DMS153 (cell line): ENCODE data around the gene RDH11.
"Not testable (repeated sequence)": the region's sequence is repeated elsewhere in the genome, so short reads cannot be mapped to it uniquely, and the experiment has no call there.

ENCODE experiments used
- DNase-seq: peaks from one replicate; lab custom pipeline; 2025; lab: John Stamatoyannopoulos, UW

RDH11 gene, protein sequence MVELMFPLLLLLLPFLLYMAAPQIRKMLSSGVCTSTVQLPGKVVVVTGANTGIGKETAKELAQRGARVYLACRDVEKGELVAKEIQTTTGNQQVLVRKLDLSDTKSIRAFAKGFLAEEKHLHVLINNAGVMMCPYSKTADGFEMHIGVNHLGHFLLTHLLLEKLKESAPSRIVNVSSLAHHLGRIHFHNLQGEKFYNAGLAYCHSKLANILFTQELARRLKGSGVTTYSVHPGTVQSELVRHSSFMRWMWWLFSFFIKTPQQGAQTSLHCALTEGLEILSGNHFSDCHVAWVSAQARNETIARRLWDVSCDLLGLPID

DNA sequence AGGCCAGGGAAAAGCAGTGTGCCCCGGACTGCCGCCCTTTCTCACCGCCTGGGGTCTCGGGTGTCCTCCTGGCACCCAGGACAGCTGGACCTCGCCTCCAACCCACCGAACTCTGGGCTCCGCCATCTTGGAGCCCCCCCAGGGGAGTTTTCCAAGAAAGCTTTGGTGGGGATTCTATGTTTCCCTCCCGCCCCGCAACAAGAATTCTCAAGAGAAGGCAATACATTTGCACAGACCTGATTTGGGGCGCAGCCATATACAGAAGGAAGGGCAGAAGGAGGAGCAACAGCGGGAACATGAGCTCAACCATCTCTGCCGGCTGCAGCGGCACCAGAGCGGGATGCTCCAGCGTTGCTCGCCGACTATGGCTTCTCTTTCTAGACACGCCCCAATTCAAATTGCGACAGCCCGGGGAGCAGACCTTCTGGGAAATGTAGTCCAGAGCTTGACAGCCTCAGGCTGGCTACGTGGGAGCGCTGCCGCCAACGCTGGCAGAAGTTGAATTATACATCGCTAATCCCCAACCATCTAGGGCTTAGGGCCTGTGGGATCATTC, at the start of gene RDH11:
RDH11 (minus strand) TSS at position 371 of the 556 bp plus-strand sequence; CDS start at position 310, 61 bp downstream.
- peak; percentile 88 for DNase-seq

DNA sequence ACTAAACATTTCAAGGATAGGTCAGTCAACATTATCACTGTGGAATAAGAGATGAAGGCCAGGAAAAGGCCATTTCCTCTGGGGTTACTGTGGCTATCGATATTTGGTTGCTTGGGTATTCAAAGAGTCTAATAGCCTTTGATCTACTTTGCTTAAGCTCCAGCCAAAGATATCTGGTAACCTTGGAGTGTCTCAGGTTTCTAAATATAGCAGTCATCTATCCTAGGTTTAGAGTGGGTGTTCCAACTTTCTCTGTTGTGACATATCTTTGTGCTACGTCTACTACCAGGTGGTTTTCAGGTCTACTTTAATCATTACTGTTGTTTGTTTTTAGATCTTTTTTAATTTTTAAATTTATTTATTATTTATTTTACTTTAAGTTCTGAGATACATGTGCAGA, 48.5 kb upstream of the RDH11 start:
- DNase-seq: no peak

DNA sequence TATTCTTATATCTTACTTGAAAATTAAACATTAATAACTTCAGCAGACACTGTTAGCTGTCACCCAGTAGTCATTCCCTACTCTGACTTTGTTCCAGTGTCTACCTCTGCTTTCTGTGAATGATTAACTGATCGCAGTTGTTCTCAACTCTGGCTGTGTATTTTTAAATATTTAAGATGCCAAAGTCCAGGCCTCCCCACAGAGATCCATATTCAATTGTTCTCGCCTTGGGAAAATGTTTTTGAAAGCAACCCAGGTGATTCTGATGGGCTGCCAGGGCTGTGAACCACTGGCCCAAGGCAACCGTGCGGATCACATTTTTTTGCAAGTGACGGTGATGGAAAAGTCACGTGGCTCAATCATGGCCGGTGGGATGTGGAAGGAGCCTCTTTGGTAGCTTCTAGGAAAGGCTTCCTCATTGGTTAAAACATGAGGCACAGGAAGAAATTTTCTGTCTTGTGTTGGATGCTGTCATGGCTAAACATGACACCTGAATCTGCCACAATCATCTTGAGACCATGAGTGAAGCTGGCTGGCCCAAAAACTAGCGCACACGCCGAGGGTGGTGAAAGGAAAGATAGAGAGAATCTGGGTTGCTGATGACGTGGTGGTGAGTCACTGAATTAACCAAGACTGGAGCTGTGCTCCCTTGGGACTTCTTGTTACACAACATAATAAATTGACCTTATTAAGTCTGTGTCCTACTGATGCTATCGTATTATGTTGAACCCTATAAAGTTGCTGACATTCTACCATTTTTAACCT, 43.4 kb upstream of the RDH11 start:
- no peak for DNase-seq

DNA sequence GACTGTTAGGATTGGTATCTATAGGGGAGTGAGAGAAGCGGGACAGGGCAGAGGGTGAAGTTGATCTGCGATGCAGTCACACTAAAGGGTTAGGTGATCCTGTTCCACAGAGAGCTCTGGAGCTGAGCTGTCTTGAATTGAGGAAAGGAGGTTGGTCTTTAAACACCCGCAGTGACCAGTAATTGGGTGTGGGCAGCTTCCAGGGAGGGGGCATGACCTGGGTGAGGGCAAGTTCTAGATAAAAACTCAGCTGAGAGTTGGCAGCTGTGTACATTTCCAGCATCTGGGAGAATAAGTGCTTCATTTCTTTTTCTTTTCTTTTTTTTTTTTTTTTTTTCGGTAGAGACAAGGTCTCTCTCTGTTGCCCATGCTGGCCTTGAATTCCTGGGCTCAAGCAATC, 41.2 kb upstream of the RDH11 start:
- no peak for DNase-seq

DNA sequence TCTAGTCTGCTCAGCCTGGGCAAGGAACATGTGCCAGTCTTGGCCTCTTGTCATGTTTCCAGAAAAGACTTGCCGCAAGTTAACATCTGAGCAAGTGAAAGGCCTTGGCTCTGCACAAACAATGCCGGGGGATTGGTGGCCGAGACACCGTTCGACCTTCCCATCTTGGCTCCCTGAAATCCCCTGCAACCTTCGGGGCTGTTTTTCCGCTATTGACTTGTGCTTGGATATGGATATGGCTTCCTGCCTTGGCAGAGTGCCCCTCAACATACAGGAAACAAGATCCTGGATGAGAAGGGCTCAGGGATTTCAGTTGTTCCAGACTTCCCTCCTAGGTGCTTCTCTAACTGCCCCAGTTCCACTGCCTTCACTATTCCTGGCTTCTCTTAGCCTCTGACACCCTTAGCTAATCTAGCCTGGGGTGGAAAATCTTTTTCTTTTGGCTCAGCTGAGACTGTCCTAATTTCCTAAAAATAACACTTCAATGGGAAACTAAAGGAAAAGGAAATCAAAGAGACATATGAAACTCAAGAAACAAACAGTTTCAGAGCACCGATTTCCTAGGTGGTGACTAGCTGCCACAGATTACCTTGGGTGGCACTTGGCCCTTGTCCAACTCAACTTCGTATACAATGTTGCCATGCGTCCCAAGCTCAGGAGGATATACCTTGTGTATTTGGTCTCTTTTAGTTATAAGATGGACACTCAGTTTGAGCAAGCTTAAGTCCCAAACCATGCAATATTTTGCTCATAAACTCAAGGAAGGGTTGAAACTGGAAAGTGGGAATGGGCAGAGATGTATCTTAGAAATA, 40.0 kb upstream of the RDH11 start:
- DNase-seq: no peak

DNA sequence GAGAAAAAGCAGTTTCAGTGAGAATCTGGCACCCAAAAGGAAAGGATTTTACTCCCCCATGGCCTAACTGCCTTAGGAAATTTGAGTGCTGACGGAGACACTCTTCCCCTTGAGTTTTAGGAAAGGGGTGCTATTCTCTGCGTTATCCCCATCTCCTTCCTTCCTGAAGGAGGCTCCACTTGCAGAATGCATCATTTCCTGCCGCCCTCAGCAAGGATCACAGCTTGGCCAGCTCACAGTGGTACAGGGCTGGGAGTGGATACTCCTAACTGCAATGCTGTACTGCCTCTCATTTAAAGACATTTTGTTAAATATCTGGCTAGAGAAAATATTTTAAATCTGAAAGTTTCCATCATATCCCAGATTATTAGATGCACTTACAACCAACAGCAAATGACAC, 39.1 kb upstream of the RDH11 start:
- no peak for DNase-seq

DNA sequence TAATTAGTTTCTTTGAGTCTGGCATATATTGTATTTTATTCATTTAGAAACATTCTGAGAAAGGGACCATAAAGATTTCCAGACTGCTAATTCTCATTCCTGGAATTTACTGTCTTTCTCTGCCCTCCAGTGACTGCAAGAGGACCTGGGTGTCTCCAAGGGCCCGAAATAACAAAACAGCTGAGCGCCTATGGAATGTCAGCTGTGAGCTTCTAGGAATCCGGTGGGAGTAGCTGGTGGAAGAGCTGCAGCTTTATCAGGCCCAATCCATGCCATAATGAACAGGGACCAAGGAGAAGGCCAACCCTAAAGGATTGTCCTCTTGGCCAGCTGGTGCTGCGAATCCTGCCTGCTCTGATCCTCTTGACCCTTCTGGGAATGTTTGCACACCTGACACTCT, 38.1 kb upstream of the RDH11 start:
- DNase-seq: no peak

DNA sequence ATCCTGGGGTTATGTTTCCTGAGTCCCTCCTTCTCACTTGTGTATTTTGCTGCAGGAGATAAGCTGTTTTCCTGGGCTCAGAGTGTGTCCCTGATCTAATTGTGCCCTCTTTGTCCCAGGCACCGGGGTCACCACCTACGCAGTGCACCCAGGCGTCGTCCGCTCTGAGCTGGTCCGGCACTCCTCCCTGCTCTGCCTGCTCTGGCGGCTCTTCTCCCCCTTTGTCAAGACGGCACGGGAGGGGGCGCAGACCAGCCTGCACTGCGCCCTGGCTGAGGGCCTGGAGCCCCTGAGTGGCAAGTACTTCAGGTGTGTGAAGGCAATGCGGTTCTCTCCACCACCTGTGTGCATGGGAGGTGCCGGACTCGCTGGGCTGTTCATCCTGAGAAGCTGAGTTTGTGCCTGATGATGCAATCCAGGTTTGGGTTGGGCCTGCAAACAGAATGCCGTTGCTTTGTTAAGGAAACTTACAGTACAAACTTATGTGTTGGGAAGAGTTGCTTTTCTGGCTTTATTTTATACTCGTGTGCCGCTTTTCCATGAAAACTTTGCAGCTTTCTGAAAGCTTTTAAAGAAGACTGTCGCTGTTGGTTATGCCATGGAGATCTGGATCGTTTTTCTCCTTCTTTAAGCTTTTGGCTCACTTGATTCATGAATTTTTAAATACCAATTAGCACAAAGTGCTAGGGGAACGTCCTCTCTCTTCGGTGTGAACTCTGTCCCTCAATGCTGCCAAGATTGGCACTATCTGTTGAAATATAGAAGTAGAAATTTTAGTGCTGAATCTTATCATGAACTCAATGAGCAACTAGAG, 33.7 kb upstream of the RDH11 start:
- DNase-seq: no peak

DNA sequence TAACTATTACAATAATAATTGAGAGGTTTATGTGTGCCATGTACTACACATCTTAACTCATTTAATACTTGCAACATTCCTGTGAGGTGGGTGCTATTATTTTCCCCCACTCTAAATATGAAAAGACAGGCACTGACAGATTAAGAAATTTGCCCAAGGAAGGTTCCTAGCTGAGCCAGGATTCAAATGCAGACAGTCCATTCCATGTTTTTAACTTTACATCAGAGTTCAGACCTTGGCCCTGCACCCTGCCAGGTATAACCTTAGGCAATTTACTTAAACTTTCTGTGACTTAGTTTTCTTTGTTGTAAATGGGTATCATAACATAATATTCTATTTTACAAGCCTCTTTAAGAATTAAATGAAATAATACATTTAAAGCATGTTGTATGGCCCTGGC, 32.7 kb upstream of the RDH11 start:
- DNase-seq: no peak

DNA sequence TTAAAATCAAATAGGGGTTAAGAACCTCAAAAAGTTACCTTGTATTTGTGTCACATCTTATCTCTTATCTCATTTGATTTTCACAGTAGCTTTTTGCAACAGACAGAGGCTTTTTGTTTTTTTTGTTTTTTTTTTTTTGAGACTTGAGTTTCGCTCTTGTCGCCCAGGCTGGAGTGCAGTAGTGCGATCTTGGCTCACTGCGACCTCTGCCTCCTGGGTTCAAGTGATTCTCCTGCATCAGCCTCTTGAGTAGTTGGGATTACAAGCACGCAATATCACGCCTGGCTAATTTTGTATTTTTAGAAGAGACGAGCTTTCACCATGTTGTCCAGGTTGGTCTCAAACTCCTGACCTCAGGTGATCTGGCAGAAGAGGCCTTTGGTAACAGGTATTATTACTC, 31.8 kb upstream of the RDH11 start:
- no peak for DNase-seq

DNA sequence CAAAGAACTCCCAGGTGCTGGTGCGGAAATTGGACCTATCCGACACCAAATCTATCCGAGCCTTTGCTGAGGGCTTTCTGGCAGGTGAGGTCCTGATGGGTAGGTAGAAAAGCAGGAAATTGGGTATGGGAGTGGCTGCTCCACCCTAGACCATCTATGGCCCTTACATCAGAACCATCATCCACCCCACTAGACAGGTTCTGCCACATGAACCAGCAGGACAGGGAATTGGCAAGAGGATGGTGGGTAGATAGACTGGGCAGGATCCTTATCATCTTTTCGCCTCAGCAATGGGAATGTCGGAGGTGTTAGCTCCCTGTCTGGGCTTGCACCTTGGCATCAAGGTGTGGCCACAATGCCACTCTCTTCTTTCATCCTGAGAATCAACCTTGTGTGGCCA, 29.6 kb upstream of the RDH11 start:
- no peak for DNase-seq

DNA sequence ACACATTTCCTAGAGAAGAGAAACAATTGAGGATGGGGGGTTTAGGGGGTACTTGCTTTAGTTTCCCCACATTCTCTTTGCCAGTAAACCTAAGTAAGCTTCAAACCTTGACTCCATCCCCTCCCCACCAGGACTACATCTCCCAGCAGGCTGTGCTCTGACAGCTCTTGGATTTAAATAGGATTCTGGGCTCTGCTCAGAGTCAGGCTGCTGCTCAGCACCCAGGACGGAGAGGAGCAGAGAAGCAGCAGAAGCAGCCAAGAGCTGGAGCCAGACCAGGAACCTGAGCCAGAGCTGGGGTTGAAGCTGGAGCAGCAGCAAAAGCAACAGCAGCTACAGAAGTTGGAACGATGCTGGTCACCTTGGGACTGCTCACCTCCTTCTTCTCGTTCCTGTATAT, 26.7 kb upstream of the RDH11 start:
- no peak for DNase-seq

DNA sequence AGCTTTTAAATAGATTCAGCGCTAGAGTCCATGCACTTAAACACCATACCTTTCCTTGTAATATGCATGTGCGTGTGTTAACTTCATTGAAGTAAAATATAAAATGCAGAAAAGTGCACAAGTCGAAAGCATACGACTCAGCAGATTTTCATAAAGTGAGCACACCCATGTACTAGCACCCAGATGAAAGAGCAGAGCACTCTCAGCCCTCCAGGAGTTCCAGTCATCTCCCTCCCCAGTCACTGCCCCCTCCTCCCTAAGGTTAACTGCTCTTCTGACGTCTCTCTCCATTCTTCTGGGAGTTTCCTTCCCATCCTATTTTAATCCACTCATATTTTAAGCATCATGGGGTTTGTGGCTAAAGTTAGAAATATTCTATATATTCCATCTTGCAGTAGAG, 26.3 kb upstream of the RDH11 start:
- DNase-seq: no peak

DNA sequence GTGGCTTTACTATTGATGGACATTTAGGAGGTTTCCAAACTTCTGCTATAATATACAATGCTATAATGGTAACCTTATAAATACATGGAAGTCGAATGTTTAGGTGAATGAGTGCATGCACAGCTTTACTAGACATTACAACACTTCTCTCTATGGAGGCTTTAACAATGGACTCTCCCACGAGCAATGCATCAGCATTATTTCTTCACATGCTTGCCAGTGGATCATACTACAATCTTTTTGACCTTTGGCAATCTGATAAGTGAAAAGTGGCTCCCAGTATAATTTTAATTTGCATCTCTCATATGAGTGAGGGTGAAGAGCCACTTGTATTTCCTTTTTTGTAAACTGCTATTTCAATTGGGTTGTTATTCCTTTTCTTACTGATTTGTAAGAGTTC, 24.3 kb upstream of the RDH11 start:
- DNase-seq: no peak

DNA sequence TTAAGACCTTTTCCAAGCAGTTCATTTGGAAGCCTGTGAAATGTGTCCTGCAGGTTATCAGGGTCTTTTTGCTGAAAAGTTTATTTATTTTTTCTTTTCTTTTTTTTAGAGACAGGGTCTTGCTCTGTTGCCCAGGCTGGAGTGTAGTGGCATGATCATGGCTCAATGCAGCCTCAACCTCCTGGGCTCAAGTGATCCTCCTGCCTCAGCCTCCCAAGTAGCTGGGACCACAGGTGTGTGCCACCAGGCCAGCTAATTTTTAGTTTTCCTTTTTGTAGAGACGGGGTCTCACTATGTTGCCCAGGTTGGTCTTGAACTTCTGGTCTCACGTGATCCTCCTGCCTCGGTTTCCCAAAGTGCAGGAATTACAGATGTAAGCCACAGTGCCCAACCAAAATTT, 23.8 kb upstream of the RDH11 start:
- not testable (repeated sequence) for DNase-seq

DNA sequence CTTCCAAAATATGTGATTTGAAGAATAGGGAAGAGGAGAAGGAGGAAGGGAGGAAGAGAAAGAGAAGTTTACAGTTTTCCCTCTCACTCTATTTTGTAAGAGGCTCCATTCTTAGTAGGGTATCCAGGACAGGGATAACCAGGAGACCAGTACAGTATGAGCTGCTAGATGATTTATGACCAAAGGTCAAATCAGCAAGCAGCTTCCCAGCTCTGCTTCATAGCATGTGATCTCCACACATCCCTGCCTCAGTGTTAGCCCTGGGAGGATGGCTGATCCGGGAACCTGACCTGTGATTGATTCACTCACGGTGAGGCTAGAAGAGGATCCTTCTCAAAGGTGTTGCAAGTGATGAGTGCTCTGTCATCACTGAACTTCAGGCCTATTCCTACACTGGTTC, 22.7 kb upstream of the RDH11 start:
- no peak for DNase-seq

DNA sequence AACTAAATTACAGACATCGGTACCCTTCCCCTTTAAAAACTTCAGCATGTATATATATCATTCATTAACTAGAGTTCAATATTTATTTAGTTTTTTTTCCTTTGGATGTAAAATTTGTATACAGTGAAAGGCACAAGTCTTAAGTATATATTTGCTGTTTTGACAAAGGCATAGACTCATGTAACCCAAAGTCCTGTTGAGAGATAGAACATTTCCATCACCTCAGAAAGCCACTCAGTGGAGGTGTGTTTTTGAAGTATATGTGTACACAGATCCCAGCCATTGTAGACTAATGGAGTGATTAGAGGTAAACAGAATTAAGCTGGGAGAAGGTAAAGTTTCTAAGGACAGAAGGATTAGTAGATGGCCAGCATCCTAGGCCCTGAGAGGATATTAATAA, 21.5 kb upstream of the RDH11 start:
- DNase-seq: no peak

DNA sequence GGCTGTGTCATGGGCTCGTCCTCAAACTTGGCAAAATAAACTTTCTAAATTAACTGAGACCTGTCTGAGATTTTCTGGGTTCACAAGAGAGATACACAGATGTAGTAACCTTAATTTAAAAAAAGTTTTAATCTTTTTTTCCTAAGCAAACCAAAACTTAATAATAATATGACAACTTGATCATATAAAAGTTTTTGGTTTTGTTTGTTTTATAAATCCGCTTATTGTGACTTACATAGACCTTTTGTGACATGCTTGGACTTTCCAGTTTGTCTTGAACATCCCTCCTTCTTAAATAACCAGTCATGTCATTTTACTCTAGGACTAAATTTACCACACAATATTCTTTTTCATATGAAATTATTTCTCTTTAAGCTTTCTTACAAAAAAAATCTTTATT, 14.6 kb upstream of the RDH11 start:
- no peak for DNase-seq

DNA sequence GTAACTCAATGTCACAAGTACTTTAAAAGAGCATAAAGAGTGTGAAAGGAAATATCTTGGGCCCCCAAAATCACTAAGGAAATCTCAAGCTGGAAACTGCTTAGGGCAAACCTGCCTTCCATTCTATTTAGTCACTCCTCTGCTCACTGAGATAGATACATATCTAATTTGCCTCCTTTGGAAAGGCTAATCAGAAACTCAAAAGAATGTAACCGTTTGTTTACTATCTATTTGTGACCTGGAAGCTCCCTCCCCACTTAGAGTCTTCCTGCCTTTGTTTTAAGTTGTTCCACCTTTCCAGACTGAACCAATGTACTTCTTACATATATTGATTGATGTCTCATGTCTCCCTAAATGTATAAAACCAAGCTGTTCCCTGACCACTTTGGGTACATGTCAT, 14.2 kb upstream of the RDH11 start:
- not testable (repeated sequence) for DNase-seq

DNA sequence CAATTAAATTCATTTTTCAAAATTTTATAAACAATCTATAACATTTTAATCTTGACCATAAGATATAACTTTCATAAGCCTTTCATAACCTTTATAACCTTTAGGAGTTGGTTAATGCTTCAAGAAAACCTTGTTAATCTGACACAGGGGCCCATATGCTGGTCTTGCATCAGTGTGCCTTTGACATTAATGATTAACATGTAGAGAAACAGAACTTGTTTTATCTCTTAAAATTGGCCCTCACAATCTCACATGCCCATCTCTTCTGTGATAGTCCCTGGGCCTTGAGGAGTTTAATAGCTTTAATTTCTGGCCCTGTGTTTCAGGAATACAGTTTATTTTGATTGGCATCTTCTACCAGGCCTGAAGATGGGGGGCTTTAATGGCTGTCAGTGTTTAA, 13.8 kb upstream of the RDH11 start:
- not testable (repeated sequence) for DNase-seq

DNA sequence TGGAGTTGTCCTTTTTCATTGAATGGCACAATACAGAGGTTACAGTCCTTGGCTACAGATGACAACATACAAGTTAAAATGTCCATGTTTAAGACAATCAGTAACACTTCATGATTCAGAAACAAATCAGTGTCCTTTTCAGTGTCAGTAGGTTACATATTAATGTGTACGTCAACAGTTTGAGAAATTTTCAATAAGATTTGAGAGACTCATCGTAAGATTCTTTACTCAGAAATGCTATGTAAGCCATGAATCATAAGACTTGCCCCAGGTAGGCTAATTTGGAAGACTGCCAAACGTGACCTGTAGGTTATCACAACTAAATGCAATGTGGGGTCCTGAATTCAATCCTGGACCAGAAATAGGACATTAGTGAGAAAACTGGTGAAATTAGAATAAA, 9.6 kb upstream of the RDH11 start:
- DNase-seq: no peak
